Upper lobe of left lung (tissue), 4 donors: ENCODE results near the gene LRRFIP1.

Experiments
- POLR2AphosphoS5 ChIP-seq, 2 donors: sonication (generic); formaldehyde crosslinking; IDR thresholded peaks; one replicate each; pipeline ENCODE4 v1.5.1; 2017; ENCODE audit warnings: antibody characterized with exemption in 2 of 2
- TF ChIP-seq, protein P1 (sequence below), 6 experiments: fragments of 450-650 bp in 4 of 6; fragments of 200-600 bp in 2 of 6; sonication (generic) in 2 of 6; IDR thresholded peaks; one replicate each; pipeline ENCODE4 v1.5.1; 2016 to 2019; ENCODE audit warnings: antibody characterized with exemption in 6 of 6

GRCh38 chr2:237699870-237700511, 72.6 kb downstream of the LRRFIP1 start:
- TF ChIP-seq, protein P1, sequence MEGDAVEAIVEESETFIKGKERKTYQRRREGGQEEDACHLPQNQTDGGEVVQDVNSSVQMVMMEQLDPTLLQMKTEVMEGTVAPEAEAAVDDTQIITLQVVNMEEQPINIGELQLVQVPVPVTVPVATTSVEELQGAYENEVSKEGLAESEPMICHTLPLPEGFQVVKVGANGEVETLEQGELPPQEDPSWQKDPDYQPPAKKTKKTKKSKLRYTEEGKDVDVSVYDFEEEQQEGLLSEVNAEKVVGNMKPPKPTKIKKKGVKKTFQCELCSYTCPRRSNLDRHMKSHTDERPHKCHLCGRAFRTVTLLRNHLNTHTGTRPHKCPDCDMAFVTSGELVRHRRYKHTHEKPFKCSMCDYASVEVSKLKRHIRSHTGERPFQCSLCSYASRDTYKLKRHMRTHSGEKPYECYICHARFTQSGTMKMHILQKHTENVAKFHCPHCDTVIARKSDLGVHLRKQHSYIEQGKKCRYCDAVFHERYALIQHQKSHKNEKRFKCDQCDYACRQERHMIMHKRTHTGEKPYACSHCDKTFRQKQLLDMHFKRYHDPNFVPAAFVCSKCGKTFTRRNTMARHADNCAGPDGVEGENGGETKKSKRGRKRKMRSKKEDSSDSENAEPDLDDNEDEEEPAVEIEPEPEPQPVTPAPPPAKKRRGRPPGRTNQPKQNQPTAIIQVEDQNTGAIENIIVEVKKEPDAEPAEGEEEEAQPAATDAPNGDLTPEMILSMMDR (IDR thresholded peaks at IDR 0.05) = no peak
- no peak for TF ChIP-seq POLR2AphosphoS5 (IDR thresholded peaks at IDR 0.05)
